Hematopoietic multipotent progenitor cell treated with erythropoietin and hydrocortisone succinate and interleukin-3 and kit ligand, for 17 days (in vitro differentiated cells): ENCODE data around the gene IL36G.

ENCODE experiments used
- DNase-seq: peaks from one replicate; pipeline ENCODE4 v3.0.0-alpha.2; 2015; ENCODE audit warnings: low spot score

The IL36G gene

DNA sequence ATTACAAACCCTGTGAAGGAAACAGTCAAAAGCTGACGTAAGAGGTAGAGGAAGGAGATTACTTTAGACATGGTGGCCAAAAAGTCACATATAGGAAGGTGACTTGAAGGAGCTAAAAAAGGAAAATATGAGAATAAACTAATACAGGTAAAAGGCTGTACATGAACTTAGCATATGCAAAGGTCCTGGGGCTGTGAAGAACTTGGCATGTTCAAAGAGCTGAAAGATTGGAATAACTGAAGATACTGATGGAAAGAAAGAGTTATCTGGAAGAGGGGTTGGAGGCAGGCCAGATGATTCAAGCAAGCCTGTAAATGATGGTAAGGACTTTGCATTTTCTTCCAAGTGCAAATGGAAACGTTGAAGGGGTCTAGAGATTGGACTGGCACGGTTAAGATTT, 40.7 kb downstream of the IL36G start:
- no peak for DNase-seq

DNA sequence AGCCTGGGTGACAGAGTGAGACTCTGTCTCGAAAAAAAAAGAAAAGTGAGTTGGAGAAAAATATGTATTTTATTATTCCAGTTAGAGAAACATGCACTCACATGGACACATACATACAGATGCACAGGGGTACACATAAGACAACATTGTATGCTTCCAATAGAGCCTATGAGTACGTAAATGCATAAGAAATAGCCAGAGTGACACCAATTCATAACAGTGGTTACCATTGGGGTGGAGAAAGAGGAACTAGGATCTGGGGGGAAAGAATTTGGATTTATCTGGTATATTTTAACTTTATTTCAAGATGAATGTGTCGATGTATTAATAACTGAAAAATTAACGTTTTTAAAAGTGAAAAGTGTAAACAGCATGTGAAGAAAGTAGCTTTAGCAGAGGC, 43.5 kb downstream of the IL36G start:
- DNase-seq: no peak

DNA sequence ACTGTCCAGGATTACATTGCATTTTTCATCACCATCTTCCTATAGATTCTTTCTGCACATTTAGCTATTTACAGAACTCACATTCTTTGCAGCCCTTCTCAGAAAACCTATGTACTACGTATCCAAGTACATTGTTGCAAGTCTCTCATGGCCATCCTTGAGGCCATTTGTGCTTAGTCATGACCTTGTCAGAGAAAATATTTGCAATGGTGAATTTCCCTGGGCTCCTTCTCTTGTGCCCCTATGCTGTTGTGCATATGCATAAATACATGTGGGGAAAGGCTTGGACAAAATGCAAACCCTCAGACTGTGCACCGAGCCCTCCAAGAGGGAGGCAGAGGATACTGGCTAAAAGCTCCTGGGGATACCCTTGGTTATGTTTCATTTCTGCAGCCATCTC, 47.0 kb downstream of the IL36G start:
- DNase-seq: no peak

DNA sequence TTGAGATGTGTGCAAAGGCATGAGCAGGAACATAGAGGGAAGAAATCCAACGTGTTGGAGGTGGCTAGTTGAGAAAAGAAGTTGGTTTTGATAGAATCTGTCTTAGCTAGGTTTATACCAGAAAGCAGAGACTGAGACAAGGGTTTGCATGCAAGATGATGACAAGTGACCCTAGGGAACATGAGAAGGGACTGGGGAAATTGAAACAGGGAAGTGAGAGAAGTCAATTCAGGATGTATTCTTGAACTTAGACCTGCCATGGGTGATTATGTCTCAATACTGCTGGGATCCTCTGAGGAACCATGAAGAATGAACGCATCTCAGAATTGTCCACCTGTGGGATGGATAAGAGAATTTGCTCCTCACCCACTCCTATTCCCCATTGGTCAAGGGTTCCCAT, 47.9 kb downstream of the IL36G start:
- no peak for DNase-seq

DNA sequence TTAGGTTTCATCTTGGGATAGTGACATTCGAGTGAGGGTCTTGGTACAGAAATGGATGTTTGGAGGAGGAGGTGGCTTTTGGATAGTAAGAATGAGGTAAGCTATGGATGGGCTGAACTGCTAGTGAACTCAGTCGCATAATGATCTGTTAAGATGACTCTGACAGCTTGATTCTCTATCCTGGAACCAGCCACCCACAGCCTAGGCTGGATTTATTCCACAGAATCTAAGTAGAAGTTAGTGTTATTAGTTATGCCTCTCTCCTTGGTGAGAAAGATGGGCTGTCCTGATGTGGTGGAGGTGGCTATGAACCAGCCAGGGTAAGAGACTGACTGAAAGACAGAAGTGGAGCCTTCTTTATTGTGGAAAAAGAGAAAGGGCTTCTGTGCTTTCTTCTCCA, 49.9 kb downstream of the IL36G start:
- no peak for DNase-seq

DNA sequence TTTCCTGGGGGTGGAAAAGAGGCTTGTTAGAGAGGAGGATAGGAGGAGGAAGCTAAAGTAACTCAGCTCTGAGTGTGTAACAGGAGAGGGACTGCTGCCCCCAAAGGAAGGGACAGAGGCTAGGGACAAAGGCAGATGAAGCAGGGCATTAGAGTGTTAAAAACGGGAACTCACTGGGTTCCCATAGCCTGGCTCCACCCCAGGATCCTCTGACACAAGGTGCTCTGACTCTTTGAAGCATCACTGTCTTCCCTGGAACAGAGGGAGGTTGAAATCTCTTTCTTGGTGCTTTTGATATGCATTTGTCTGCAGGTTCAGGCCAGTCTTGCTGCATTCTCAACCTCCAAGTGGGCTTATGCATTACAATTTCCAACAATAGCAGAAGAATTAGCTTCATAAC, 50.3 kb downstream of the IL36G start:
- DNase-seq: no peak

DNA sequence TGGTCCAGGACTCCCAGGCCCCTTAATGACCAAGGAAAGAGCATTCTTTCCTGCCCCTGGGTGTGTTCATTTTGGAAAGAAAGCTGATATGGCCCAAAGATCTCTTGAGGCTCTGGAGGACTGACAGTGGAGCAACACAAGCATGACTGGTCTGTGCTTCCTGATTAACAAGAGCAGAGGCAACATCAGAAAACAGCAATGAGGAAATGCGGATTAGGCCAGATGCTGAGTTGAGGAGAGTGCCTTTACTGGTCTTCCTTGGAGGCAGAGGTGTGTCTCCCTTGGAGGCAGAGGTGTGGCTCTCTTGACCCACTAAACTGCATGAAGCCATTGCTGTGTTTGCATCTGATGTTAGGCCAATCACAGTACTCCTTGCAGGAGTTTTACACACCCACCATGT, 54.9 kb downstream of the IL36G start:
- DNase-seq: no peak

DNA sequence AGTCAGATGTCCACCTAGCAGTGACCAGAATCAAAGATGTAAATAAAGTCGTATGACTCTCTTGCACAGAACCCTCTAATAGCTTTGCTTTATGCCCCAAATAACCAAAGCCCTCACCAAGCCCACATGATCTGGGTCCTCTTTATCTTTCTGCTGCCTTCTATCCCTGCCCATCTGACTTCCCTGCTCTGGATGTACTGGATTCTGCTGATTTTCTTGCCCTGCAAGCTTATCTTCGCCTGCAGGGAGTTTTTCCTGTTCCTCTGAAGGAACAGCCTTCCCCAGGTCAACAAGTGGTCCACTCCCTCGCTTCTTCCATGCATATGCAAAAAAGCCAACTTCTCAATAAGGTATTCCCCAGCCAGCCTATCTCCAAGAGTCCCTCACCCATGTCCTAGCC, 56.2 kb downstream of the IL36G start:
- DNase-seq: no peak
